GM06990 (cell line): Measurements from ENCODE around the gene MALT1.
A peak's percentile ranks its signal among the peaks of the same experiment; 100 is the strongest.
"Not testable (repeated sequence)": the region's sequence is repeated elsewhere in the genome, so short reads cannot be mapped to it uniquely, and the experiment has no call there.

Experiments used
- DNase-seq: peaks from one replicate; pipeline ENCODE4 v3.0.0-alpha.2; 2011; ENCODE audit not compliant: insufficient read length; ENCODE audit errors: extremely low read depth
- H3K27me3 ChIP-seq: replicated peaks from 2 replicates; pipeline ENCODE4 v1.6.0; 2011; ENCODE audit warnings: low read length; ENCODE audit not compliant: control insufficient read depth, insufficient read depth
- H3K36me3 ChIP-seq: 2 replicates; pipeline ENCODE4 v1.5.1; 2011; ENCODE audit warnings: low read length; ENCODE audit not compliant: control insufficient read depth, insufficient read depth
- H3K4me3 ChIP-seq: replicated peaks from 2 replicates; pipeline ENCODE4 v1.5.1; 2011; ENCODE audit warnings: low read depth, mild to moderate bottlenecking, control low read depth, low read length
- TF ChIP-seq, protein P1 (sequence below): IDR thresholded peaks from 2 replicates; pipeline ENCODE4 v1.5.1; 2011; ENCODE audit warnings: low read length, control low read depth, mild to moderate bottlenecking, inconsistent platforms; ENCODE audit not compliant: insufficient read depth, poor library complexity, severe bottlenecking

The MALT1 gene

DNA sequence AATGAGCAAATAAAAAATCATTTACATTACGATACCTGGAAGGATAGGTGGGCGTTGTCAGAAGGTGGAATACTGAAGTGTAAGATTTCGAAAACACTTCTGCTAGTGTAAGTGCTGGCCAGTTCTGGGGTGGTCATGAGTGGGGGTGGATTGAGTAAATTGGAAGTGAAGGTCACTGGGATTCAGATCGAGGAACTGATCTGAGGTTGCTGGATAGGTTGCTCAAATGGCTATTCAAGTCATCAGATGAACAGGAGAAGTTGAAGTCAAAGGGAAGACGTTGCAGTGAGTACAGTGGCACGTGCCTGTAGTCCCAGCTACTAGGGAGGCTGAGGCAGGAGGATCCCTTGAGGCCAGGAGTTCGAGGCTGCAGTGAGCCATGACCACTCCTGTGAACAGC lies 95.7 kb downstream of the MALT1 start:
- TF ChIP-seq, protein P1, sequence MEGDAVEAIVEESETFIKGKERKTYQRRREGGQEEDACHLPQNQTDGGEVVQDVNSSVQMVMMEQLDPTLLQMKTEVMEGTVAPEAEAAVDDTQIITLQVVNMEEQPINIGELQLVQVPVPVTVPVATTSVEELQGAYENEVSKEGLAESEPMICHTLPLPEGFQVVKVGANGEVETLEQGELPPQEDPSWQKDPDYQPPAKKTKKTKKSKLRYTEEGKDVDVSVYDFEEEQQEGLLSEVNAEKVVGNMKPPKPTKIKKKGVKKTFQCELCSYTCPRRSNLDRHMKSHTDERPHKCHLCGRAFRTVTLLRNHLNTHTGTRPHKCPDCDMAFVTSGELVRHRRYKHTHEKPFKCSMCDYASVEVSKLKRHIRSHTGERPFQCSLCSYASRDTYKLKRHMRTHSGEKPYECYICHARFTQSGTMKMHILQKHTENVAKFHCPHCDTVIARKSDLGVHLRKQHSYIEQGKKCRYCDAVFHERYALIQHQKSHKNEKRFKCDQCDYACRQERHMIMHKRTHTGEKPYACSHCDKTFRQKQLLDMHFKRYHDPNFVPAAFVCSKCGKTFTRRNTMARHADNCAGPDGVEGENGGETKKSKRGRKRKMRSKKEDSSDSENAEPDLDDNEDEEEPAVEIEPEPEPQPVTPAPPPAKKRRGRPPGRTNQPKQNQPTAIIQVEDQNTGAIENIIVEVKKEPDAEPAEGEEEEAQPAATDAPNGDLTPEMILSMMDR = no peak
- H3K36me3 ChIP-seq = no peaks in the 10 kb centered on the region
- no peaks in the 10 kb centered on the region for H3K27me3 ChIP-seq
- H3K4me3 ChIP-seq = no peak overlapping the region
- DNase-seq = no peak

DNA sequence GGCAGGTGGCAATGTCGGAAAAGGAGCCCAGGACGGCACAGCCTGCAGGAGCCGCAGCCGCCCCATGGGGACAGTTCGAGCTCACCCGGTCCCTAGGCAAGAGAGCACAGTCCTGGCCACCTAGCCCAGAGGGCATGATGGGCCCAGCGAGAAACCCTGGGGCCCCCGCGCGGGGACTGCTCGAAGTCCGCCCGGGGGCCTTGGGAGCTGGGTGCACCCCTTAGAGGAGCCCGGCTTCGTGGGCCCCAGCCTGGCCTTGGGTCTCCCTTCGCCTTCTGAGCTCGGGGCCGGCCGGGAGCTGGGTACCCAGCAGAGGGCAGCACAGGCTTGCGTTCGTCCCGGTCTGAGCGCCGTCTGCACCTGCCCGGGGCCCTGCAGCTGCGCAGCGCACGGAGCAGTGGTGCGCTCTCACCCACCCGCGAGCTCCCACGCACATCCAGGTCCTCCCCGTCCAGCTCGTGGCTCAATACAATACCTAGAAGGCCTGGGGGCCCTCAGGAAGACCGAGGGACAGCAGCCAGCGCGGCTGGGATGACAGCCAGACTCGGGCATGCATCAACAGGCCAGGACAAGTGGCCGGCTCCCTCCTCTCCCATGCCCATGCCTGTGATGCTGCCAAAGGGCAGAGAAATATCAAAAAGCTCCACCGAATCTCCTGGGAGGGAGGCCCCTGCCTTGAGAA lies 97.2 kb downstream of the MALT1 start:
- TF ChIP-seq, protein P1 = peak; percentile 93
- no peaks in the 10 kb centered on the region for H3K36me3 ChIP-seq
- peak; percentile 79 for DNase-seq
- H3K4me3 ChIP-seq = peak overlapping the region; percentile 26; the same call in 1 of the 2 replicates
- H3K27me3 ChIP-seq = no peaks in the 10 kb centered on the region

DNA sequence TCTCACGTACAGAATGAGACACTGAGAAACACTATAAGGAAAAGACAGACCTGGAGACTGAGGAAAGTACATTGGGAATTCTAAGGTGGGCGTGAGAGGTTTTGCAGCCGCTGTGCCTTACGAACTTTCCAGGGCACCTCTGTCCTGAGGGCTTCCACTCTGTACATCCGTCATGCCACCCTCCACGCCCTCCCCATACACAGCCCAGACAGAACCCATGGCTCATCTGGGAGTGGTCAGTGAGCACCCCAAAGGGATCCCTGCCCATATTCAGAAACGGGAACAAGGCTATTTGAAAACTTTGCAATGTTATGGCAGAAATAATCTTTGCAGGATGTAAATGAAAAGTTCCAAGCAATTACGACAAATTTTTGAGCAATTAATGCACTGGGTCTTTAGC lies 98.1 kb downstream of the MALT1 start:
- Histone ChIP-seq H3K36me3 (no peaks in the 10 kb centered on the region), H3K27me3 (no peaks in the 10 kb centered on the region), H3K4me3 (no peak overlapping the region)
- TF ChIP-seq, protein P1 = no peak
- no peak for DNase-seq

DNA sequence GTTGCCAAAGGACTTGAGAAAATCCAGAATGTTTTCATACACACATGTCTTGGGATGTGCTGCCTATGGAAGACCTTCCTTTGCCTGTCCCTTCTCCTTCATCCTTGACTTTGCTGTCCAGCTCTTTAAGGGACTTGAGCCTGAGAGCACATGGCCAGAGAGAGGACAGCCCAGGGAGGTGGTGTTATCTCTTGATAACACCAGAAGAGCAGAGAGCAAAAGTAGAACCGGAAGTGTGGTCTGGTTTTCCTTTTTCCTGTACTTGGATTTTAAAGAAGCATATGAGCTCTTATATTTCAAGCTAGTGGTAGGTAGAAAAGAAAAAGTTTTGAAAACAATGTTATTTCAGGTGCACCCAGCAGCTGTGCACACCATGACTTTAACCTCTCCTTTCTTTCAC lies 99.3 kb downstream of the MALT1 start:
- Histone ChIP-seq H3K27me3 (no peaks in the 10 kb centered on the region), H3K36me3 (no peaks in the 10 kb centered on the region), H3K4me3 (no peak overlapping the region)
- TF ChIP-seq, protein P1 = no peak
- DNase-seq = no peak

DNA sequence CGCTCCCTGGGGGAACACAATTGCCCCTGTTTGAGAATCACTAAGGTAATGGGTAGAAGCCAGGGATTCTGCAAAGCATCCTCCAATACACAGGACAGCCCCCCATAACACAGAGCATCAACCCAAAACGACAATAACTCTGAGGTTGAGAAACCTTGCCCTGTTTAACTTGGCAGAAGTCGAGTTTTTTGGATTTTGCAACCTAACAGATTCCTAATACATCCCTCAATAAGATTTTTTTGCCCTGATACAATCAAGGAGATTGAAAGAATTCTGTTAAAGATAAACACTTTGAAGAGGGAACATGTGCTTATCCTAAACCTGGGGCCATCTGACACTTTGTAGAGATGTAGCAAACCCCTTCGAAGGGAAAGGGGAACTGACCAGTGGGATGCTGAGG lies 100.9 kb downstream of the MALT1 start:
- no peak for DNase-seq
- H3K36me3 ChIP-seq = no peaks in the 10 kb centered on the region
- no peak overlapping the region for H3K4me3 ChIP-seq
- TF ChIP-seq, protein P1 = no peak
- H3K27me3 ChIP-seq = no peaks in the 10 kb centered on the region

DNA sequence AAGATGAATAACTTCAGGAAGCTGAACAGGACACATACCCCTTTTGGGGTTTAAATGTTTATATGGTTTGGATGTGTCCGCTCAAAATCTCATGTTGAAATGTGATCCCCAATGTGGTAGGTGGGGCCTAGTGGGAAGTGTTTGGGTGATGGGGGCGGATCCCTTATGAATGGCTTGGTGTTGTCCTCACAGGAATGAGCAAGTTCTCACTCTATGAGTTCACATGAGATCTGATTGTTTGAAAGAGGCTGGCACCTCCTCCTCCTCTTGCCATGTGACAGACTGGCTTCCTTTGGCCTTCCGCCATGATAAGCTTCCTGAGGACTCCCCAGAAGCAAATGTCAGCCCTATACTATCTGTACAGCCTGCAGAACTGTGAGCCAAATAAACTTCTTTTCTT lies 104.8 kb downstream of the MALT1 start:
- no peaks in the 10 kb centered on the region for H3K36me3 ChIP-seq
- H3K4me3 ChIP-seq = no peak overlapping the region
- H3K27me3 ChIP-seq = no peaks in the 10 kb centered on the region
- TF ChIP-seq, protein P1 = no peak
- DNase-seq = no peak

DNA sequence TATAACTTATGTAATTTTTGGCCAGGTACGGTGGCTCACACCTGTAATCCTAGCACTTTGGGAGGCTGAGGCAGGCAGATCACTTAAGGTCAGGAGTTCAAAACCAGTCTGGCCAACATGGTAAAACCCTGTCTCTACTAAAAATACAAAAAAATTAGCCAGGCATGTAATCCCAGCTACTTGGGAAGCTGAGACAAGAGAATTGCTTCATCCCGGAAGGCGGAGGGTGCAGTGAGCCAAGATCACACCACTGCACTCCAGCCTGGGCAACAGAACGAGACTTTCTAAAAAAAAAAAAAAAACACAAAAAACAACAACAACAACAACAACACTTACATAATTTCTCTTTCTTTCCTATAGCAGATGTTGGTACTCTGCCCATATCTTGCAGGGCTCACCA lies 105.3 kb downstream of the MALT1 start:
- DNase-seq, H3K36me3 ChIP-seq, H3K27me3 ChIP-seq, H3K4me3 ChIP-seq: not testable (repeated sequence)
